Ovary (tissue), 9 donors: ENCODE measurements around the gene P2RY8. TPM values are rescaled to one million over a fixed set of nuclear protein-coding genes. Genes with fewer than 3 reads are reported as not detected.
"Not testable (repeated sequence)": the region's sequence is repeated elsewhere in the genome, so short reads cannot be mapped to it uniquely, and the experiment has no call there.

ENCODE experiments used
- DNase-seq, 5 donors: peaks; one replicate each; pipeline ENCODE4 v3.0.0-alpha.2; 2019 to 2020
- H3K27ac ChIP-seq, 2 donors: fragments of 200-600 bp; one replicate each; pipeline versions ENCODE4 v1.5.1 to v1.8.0; 2019 to 2022
- H3K27me3 ChIP-seq: fragments of 200-600 bp; one replicate; pipeline ENCODE4 v1.8.0; 2022
- H3K36me3 ChIP-seq: fragments of 200-600 bp; sonication (generic); one replicate; pipeline ENCODE4 v1.5.1; 2019
- H3K4me1 ChIP-seq: one replicate; pipeline ENCODE4 v1.8.1; 2013; ENCODE audit warnings: mild to moderate bottlenecking, moderate library complexity; ENCODE audit not compliant: insufficient read depth
- H3K4me3 ChIP-seq: fragments of 200-600 bp; sonication (generic); one replicate; pipeline ENCODE4 v1.5.1; 2017
- H3K9me3 ChIP-seq, 2 donors: fragments of 200-600 bp in 1 of 2; sonication (generic) in 1 of 2; one replicate each; pipeline versions ENCODE4 v1.5.1 to v1.8.1; 2013 to 2019; ENCODE audit warnings: mild to moderate bottlenecking in 1 of 2, moderate library complexity in 1 of 2
- CTCF ChIP-seq, 3 donors: fragments of 450-650 bp in 2 of 3; fragments of 200-600 bp in 1 of 3; IDR thresholded peaks; one replicate each; pipeline versions ENCODE4 v1.5.1 to v1.8.0; 2016 to 2022; ENCODE audit warnings: antibody characterized with exemption in 3 of 3, mild to moderate bottlenecking in 1 of 3
- EP300 ChIP-seq: sonication (generic); formaldehyde crosslinking; IDR thresholded peaks from one replicate; pipeline ENCODE4 v1.6.1; 2017; ENCODE audit warnings: antibody characterized with exemption
- POLR2A ChIP-seq: fragments of 450-650 bp; IDR thresholded peaks from one replicate; pipeline ENCODE4 v1.6.1; 2017; ENCODE audit warnings: antibody characterized with exemption, mild to moderate bottlenecking, moderate library complexity
- WGBS, 3 donors: extraction: QIAGEN DNeasy Blood & Tissue Kit in 1 of 3; methylation state at CpG; one replicate each; pipeline versions ENCODE4 v1.1.5 to v1.1.7; 2013 to 2017; 5-methylcytosine and 5-hydroxymethylcytosine counted together
- intact Hi-C, 4 donors: fragments of 100-400 bp; cut with DNase I; formaldehyde crosslinking; loops; one replicate each; pipeline versions ENCODE4 v1.11.0 to v1.15.1; 2022 to 2023
- polyA plus RNA-seq, 2 donors: library from polyadenylated mRNA; stranded (reverse); fragments of 200-250 nt in 1 of 2; fragments of 350-450 nt in 1 of 2; fragmentation: Illumina TruSeq in 1 of 2; extraction: RNeasy Lipid Tissue Mini Kit (QIAGEN cat#74804) in 1 of 2; gene quantifications; one replicate each; pipeline ENCODE4 v1.2.3, GENCODE V29; 2013 to 2014
- total RNA-seq, 7 donors: library from RNA; depleted of rRNA in 2 of 7; stranded (reverse); fragments of >200 nt in 2 of 7; fragmentation: NEBNext Ultra II Directional in 3 of 7; extraction: Animal tissue kit (Norgen Biotek cat#: 25700) in 3 of 7; gene quantifications; one replicate each; pipeline versions ENCODE4 v1.1.0 to v1.2.4, GENCODE V29; 2016 to 2023
- donor health status: DM: no; HTN: no; CAD: no; lungs with moderate emphysema.
- donor health status: DM: no; HTN: no; CAD: no.
- donor health status: Bipolar disorder and iron deficiency.
- donor health status: DM: yes; HTN: yes; CAD: no.
- donor health status: DM: no; HTN: no; CAD: no.
- donor health status: DM: yes; HTN: yes; CAD: no.

P2RY8 gene
- total and polyA plus RNA-seq, 9 donors, result 0.48 to 1.4 (median 0.99) TPM

GRCh38 chrX:1476682-1477081 lies 60.3 kb downstream of the P2RY8 start:
- H3K9me3 ChIP-seq, result no peaks in the 10 kb centered on the region
- no peak overlapping the region for H3K4me3 ChIP-seq
- no peak overlapping the region for H3K27ac ChIP-seq
- H3K4me1 ChIP-seq, result no peaks in the 10 kb centered on the region
- WGBS, 3 donors, result 87 to 93% (median 87%) methylated on average over 5 of the region's 5 CpGs
- intact Hi-C loops, result no loop called here
- TF ChIP-seq CTCF (IDR thresholded peaks at IDR 0.05) (no peak), POLR2A (no peak), EP300 (no peak)
- no peak for DNase-seq
- H3K36me3 ChIP-seq, result no peaks in the 10 kb centered on the region
- no peaks in the 10 kb centered on the region for H3K27me3 ChIP-seq

- TF ChIP-seq POLR2A, result no peak
- TF ChIP-seq EP300, result no peak
- TF ChIP-seq CTCF (IDR thresholded peaks at IDR 0.05), result no peak
- H3K4me3 ChIP-seq, result no peak overlapping the region
- H3K9me3 ChIP-seq, result no peaks in the 10 kb centered on the region
- no peak overlapping the region for H3K27ac ChIP-seq
- DNase-seq, result no peak
- 88 to 94% (median 89%) methylated on average over 1 of the region's 1 CpG for WGBS, 3 donors
- H3K27me3 ChIP-seq, result no peaks in the 10 kb centered on the region
- no peaks in the 10 kb centered on the region for H3K4me1 ChIP-seq
- intact Hi-C loops, result no loop called here
- H3K36me3 ChIP-seq, result no peaks in the 10 kb centered on the region
Observed at GRCh38 chrX:1475881-1476280, 61.1 kb downstream of the P2RY8 start.

GRCh38 chrX:1475481-1475880 lies 61.5 kb downstream of the P2RY8 start:
- DNase-seq, result no peak
- 91 to 95% (median 95%) methylated on average over 4 of the region's 4 CpGs for WGBS, 3 donors
- H3K36me3 ChIP-seq, result no peaks in the 10 kb centered on the region
- H3K27me3 ChIP-seq, result no peaks in the 10 kb centered on the region
- TF ChIP-seq EP300 (no peak), CTCF (IDR thresholded peaks at IDR 0.05) (no peak), POLR2A (no peak)
- no peaks in the 10 kb centered on the region for H3K4me1 ChIP-seq
- H3K9me3 ChIP-seq, result no peaks in the 10 kb centered on the region
- H3K4me3 ChIP-seq, result no peak overlapping the region
- intact Hi-C loops, result no loop called here
- H3K27ac ChIP-seq, result no peak overlapping the region

- 51 to 72% (median 70%) methylated on average over 2 of the region's 2 CpGs for WGBS, 3 donors
- H3K4me1 ChIP-seq, H3K36me3 ChIP-seq, H3K27me3 ChIP-seq, H3K27ac ChIP-seq, H3K4me3 ChIP-seq, DNase-seq, intact Hi-C loops, H3K9me3 ChIP-seq: not testable (repeated sequence)
Observed at GRCh38 chrX:1474593-1474992, 62.4 kb downstream of the P2RY8 start.

GRCh38 chrX:1472975-1473374 lies 64.0 kb downstream of the P2RY8 start:
- WGBS, 3 donors, result 86 to 92% (median 91%) methylated on average over 2 of the region's 2 CpGs

More at GRCh38 chrX:1472975-1473374, 64.0 kb downstream of the P2RY8 start:
- Histone ChIP-seq H3K27me3 (no peaks in the 10 kb centered on the region), H3K4me1 (no peaks in the 10 kb centered on the region), H3K9me3 (no peaks in the 10 kb centered on the region), H3K4me3 (no peak overlapping the region), H3K36me3 (no peaks in the 10 kb centered on the region), H3K27ac (no peak overlapping the region)
- DNase-seq, result no peak
- intact Hi-C loops, result no loop called here
- TF ChIP-seq POLR2A (no peak), EP300 (no peak), CTCF (IDR thresholded peaks at IDR 0.05) (no peak)
